Measurements from ENCODE around the gene HSD17B14.
"Not testable (repeated sequence)": the region's sequence is repeated elsewhere in the genome, so short reads cannot be mapped to it uniquely, and the experiment has no call there.

The HSD17B14 gene

DNA sequence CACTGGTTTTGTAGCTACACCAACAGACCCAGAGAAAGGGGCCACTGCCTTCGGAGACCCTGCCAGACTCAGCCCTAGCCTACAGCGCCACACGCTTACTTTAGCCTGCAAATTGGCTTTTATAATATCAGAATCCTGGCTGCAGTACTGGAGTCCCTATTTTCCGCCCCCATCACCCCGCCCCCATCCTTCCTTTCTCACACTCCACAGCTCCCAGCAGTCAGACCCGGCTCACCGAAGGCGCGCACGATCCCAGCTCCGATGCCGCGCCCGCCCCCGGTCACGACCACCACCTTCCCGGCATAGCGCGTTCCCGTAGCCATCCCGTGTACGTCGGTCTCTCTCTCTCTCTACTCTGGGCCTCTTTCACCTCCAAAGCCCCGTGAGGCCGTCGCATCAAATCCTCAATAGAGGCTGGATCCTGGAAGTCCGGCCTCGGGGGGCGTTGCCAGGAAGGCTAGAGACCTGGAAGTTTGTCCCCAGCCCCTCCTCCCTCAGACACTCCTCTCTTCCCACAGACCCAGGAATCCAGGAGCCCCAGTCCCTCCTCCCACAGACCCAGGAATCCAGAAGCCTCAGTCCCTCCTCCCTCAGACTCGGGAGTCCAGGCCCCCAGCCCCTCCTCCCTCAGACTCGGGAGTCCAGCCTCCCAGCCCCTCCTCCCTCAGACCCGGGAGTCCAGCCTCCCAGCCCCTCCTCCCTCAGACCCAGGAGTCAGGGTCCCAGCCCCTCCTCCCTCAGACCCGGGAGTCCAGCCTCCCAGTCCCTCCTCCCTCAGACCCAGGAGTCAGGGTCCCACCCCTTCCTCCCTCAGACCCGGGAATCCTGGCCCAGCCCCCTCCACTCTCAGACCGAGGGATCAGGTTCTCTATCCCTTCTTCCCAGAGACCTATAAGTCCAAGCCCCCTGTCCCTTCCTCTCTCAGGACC lies at the start of gene HSD17B14:
Gene HSD17B14 (minus strand): TSS at position 403 of the 929 bp plus-strand sequence. CDS start 80 bp downstream, at position 323.
- DNase-seq, result no peak

DNA sequence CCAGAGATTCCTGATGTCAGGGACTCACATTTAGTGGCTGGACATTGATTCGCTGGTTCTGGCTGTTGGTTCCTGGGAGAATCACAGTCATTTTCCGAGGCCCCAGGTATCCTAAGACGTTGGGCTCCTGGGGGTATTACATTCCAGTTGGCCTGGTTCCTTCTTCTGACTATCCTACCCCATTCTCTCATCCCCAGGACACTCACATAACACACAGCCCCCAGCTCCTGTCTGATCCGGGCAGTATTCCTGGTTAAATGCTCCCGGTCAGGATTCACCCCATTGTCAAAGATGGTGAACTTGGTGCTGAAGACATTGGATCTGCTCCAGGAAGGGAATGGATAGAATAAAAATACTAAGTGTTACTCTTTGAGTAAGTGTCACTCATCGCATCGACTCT lies 47.4 kb upstream of the HSD17B14 start:
- no peak for DNase-seq

DNA sequence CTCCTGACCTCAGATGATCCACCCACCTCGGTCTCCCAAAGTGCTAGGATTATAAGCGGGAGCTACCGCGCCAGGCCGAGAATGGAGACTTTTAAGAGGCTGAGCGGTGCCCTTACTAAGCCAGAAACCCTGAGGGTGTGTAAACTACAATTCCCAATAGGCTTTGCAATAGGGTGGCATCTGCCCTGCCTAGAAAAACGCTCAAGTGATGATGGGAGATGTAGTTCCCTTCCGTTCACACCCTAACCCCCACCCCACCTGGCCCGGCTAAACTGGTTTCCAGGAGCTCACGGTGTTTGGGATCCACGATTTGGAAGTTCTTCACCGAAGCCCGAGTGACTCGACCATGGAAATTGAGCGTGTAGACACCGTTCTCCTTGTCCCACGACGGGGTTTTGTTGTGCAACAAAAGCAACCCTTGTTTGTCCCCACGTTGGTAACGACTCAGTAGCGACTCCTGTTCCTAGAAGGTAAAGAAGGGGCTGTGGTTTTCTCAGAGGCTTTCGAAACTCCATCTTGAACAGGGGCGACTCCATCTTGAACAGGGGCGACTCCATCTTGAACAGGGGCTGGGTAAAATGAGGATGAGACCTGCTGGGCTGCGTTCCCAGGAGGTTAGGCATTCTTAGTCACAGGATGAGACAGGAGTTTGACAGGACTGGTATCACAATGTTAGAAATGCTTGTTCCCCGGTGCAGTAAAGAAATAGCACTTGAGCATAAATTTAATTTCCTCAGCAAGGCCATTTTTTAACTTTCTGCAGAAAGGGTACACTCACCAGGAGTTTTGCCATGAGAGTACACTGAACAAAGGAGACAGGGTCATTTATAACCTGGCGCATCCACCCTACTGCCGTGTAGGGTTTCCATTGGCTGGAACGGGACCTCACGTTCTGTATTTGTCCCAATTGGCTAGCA lies 45.7 kb upstream of the HSD17B14 start:
- no peak for DNase-seq

DNA sequence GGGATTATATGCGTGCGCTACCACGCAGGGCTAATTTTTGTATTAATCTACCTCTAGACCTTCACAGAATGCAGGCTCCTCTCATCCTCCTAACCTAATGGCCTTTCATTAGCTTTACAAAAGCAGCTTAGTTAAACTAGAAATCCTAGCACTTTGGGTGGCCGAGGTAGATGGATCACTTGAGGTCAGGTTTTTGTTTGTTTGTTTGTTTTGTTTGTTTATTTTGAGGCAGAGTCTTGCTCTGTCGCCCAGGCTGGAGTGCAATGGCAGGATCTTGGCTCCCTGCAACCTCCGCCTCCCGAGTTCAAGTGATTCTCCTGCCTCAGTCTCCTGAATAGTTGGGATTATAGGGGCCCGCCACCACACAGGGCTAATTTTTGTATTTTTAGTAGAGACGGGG lies 43.4 kb upstream of the HSD17B14 start:
- not testable (repeated sequence) for DNase-seq

DNA sequence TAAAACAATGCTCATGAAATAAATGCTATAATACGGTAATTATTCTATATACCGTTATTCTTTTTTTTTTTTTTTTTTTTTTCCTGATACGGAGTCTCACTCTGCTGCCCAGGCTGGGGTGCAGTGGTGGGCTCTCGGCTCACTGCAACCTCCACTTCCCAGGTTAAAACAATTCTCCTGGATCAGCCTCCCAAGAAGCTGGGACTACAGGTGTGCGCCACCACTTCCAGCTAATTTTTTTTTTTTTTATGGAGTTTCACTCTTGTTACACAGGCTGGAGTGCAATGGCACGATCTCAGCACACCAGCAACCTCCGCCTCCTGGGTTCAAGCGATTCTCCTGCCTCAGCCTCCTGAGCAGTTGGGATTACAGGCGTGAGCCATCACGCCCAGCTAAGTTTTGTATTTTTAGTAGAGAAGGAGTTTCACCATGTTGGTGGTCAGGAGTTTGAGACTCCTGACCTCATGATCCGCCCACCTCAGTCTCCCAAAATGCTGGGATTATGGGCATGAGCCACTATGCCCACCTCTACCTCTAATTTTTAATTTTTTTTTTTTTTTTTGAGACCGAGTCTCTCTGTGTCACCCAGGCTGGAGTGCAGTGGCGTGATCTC lies 42.8 kb upstream of the HSD17B14 start:
- no peak for DNase-seq

DNA sequence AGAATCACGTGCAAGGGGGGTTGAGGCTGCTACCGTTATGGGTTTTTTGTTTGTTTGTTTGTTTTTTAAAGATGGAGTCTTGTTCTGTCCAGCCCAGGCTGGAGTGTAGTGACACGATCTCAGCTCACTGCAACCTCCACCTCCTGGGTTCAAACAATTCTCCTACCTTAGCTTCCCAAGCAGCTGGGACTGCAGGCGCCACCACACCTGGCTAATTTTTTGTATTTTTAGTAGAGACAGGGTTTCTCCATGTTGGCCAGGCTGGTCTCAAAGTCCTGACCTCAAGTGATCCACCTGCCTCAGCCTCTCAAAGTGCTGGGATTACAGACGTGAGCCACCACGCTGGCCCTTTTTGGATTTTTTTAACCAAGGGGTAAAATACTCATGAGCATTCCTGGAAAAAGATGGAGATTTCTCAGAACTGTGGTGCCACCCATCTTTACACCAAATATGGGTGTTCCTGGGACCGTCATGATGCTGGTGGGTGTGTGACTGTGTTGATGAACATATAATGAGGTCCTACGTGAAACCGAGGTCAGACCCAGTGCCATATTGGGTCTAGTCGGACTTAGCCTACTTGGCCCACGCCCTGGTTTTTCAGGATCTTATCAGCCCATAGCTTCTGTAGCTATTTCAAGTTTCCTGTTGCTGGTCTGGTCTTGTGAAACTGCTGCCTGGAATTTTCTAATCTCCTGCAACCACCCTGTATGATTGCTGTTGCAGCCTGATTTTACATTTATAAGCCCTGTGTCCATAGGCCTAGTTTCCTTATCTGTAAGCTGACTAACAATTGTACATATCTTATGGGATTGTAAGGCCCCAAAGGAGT lies 42.1 kb upstream of the HSD17B14 start:
- no peak for DNase-seq

DNA sequence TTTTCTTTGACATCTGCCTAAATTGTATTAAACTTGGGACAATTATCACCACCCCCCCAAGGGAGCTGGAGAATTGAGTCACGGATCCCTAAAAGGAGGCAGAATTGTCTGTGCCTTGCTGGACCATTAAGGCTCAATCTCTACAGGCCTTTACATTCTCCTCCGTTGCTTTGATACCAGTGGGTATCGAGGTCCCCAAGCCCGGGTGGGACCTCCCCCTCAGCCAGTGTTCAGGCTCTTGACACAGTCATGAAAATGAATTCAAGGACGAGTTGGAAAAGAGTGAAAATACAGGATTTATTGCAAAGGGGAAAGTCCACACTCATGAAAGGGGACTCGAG lies 41.5 kb upstream of the HSD17B14 start:
- no peak for DNase-seq

DNA sequence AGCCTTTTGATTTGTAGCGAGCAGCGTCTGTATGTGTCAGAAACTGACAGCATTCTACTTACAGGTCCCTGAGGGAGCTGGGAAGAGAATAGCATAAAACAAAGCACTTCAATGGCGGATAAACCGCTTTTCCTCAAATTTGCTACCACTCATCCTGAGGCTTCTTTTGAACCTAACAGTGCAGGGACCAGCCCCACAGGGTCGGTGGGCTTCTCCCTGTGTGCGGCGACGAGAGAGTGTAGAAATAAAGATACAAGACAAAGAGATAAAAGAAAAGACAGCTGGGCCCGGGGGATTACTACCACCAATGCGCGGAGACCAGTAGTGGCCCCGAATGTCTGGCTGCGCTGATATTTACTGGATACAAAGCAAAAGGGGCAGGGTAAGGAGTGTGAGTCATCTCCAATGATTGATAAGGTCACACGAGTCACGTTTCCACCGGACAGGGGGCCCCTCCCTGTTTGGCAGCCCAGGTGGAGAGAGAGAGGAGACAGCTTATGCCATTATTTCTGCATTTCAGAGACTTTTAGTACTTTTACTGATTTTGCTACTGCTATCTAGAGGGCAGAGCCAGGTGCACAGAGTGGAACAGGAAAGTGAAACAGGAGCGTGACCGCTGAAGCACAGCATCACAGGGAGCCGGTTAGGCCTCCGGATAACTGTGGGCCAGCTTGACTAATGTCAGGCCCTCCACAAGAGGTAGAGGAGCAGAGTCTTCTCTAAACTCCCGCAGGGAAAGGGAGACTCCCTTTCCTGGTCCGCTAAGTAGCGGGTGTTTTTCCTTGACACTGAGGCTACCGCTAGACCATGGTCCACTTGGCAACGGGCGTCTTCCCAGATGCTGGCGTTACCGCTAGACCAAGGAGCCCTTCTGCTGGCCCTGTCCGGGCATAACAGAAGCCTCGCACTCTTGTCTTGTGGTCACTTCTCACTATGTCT lies 40.0 kb upstream of the HSD17B14 start:
- peak; percentile 59 for DNase-seq

DNA sequence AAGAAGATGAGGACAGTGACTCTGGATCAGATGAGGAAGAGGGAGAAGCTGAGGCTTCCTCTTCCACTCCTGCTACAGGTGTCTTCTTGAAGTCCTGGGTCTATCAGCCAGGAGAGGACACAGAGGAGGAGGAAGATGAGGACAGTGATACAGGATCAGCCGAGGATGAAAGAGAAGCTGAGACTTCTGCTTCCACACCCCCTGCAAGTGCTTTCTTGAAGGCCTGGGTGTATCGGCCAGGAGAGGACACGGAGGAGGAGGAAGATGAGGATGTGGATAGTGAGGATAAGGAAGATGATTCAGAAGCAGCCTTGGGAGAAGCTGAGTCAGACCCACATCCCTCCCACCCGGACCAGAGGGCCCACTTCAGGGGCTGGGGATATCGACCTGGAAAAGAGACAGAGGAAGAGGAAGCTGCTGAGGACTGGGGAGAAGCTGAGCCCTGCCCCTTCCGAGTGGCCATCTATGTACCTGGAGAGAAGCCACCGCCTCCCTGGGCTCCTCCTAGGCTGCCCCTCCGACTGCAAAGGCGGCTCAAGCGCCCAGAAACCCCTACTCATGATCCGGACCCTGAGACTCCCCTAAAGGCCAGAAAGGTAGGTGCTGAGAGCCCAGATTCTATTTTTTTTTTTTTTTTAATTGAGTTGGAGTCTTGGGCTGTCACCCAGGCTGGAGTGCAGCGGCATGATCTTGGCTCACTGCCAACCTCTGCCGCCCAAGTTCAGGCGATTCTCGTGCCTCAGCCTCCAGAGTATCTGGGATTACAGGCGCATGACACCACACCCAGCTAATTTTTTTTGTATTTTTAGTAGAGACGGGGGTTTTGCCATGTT lies 38.2 kb upstream of the HSD17B14 start:
- peak; percentile 12 for DNase-seq

DNA sequence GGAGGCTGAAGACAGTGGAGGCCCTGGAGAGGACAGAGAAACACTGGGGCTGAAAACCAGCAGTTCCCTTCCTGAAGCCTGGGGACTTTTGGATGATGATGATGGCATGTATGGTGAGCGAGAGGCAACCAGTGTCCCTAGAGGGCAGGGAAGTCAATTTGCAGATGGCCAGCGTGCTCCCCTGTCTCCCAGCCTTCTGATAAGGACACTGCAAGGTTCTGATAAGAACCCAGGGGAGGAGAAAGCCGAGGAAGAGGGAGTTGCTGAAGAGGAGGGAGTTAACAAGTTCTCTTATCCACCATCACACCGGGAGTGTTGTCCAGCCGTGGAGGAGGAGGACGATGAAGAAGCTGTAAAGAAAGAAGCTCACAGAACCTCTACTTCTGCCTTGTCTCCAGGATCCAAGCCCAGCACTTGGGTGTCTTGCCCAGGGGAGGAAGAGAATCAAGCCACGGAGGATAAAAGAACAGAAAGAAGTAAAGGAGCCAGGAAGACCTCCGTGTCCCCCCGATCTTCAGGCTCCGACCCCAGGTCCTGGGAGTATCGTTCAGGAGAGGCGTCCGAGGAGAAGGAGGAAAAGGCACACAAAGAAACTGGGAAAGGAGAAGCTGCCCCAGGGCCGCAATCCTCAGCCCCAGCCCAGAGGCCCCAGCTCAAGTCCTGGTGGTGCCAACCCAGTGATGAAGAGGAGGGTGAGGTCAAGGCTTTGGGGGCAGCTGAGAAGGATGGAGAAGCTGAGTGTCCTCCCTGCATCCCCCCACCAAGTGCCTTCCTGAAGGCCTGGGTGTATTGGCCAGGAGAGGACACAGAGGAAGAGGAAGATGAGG lies 37.4 kb upstream of the HSD17B14 start:
- no peak for DNase-seq

DNA sequence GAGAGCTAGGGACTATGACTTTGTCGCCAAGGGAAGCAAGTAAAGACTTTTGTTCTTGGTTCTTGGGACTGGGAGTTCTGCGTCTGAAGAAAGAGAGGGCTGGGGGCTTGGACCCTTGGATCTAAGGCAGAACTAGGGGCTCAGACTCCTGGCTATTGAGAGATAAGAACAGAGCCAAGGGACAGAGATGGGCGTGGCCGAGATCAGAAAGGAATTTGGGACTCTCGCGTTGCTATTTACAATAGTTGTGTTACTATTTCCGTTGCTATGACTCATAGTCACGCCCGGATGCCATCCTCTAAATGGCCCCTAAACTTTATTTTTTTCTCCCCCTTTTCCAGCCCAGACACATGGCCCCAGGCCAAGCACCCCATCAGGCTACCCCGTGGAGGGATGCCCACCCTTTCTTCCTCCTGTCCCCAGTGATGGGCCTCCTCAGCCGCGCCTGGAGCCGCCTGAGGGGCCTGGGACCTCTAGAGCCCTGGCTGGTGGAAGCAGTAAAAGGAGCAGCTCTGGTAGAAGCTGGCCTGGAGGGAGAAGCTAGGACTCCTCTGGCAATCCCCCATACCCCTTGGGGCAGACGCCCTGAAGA lies 36.7 kb upstream of the HSD17B14 start:
- DNase-seq, result peak; percentile 68

DNA sequence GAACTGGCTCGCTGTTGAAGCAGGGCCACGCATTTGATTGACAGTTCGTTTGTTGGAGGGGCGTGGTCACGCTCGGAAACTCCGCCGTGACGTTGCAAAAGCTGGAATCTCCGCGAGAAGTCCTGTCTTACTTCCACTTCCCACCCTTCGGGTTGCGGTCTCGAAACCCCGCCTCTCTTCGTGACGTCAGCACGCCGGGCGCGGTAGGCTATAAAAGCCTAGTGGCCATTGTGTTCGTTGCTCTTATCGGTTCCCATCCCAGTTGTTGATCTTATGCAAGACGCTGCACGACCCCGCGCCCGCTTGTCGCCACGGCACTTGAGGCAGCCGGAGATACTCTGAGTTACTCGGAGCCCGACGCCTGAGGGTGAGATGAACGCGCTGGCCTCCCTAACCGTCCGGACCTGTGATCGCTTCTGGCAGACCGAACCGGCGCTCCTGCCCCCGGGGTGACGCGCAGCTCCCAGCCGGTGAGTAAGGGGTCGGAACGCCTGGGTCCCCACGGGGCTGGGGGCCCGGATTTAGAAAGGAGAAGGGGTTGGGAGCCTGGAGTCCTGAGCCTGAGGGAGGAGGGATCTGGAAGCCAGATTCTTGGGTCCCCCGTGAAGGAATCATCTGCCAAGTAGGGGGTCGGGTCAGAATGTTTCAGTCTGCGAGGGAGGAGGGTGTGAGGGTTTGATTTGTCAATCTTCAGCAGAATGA lies 36.0 kb upstream of the HSD17B14 start, which contains the start of gene PPP1R15A:
Gene PPP1R15A (plus strand): TSS at position 240 of the 702 bp plus-strand sequence. CDS start 813 bp downstream, outside the sequence.
- DNase-seq, result peak; percentile 98

DNA sequence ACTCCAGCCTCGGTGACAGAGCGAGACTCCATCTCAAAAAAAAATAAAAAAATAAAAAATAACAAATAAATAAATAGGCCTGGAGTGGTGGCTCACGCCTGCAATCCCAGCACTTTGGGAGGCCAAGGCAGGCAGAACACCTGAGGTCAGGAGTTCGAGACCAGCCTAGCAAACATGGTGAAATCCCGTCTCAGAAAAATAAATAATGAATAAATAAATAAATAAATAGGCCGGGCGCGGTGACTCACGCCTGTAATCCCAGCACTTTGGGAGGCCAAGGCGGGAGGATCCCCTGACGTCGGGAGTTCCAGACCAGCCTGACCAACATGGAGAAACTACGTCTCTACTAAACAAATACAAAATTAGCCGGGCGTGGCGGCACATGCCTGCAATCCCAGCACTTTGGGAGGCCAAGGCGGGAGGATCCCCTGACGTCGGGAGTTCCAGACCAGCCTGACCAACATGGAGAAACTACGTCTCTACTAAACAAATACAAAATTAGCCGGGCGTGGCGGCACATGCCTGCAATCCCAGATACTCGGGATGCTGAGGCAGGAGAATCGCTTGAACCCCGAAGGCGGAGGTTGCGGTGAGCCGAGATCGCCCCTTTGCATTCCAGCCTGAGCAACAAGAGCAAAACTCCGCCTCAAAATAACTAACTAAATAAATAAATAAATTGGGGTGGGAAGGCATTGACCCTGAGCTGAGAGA lies 35.3 kb upstream of the HSD17B14 start:
- DNase-seq, result not testable (repeated sequence)

DNA sequence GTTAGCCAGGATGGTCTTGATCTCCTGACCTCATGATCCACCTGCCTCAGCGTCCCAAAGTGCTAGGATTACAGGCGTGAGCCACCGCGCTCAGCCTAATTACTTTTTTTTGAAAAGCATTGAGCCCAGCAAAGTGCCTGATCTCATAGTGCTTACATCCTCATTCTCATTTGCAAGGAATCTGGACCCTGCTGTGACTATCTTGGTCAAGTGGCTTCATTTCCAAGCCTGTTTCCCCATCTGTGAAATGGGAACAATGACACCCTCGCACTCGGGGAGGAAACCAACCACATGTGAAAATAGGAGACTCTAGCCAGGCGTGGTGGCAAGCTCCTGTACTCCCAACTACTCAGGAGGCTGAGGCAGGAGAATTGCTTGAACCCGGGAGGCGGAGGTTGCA lies 33.8 kb upstream of the HSD17B14 start:
- no peak for DNase-seq

DNA sequence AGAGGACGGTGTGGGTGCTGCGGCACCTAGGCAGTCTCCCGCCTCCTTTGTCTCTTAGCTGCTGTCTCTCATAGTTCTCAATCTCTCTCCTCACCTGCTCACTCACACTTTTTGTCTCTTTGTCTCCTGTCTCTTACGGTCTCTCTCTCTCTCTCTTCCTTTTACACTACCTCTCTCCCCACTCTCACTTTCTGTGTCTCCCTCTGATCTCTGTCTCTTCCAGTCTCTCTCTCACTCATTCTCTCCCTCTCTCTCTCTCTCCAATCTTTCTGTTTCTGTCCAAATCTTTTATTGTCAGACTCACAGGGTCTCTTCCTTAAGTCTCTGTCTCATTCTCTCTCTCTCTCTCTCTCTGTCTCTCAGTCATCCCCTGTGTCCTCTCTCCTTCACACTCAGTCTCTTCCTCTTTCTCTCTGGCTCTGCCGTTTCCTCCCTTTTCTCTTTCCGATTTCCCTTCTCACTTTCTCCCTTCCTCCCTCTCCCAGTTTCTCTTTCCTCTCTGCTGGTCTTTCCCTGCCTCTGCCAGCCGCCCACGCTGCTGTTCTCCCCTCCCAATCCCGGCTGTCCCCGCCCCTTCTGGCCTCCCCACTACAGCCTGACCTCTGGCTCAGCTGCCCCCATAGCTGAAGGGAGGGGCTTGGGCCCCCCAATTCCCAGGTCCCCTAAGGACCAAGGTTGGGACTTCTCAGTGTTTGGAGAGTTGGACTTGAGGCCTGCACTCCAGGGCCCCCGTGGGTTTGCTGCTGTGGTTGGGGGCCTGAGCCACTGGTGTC lies 32.0 kb upstream of the HSD17B14 start, which contains the start of gene PLEKHA4:
Gene PLEKHA4 (minus strand): TSS at position 504 of the 773 bp plus-strand sequence. CDS start 997 bp downstream, outside the sequence.
- DNase-seq, result no peak

DNA sequence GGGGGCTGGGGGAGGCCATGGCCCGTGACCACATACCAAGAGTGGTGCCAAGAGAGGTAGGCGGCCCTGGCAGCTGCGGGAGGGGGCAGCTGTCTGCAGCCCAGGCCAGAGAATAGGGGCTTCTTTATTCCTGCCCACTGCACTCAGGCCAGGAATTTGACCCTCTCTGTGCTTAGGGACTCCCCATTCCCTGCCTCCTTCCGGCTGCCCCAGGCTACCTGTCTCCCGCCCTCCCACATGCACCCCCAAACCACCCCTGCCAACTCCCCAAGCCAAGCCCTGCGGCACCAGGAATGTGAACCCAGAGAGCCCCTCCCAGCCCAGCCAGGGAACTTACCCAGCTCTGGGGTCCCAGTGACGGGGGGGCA lies 31.4 kb upstream of the HSD17B14 start:
- no peak for DNase-seq
